ENCODE measurements around the gene C2CD3. TPM values are rescaled to one million over a fixed set of nuclear protein-coding genes. Genes with fewer than 3 reads are reported as not detected.
"Not testable (repeated sequence)": the region's sequence is repeated elsewhere in the genome, so short reads cannot be mapped to it uniquely, and the experiment has no call there.

C2CD3 gene
- total and polyA plus RNA-seq, 2 donors (not counting 1 experiment from before 2014, with no cell fraction given) = 5.8 to 8.3 TPM

- H2AFZ ChIP-seq (ENCODE audit: low read length) = no peak overlapping the region
- DNase-seq (ENCODE audit: low read depth in 2 of 2) = peak in 1 of 2 donors; percentile 16
- H3K9me3 ChIP-seq (ENCODE audit: control insufficient read depth, insufficient read depth, low read depth, low read length) = no peaks in the 10 kb centered on the region
- no peaks in the 10 kb centered on the region for H4K20me1 ChIP-seq (ENCODE audit: control insufficient read depth, extremely low read depth, insufficient read depth, low read length)
- no peak overlapping the region for H3K4me2 ChIP-seq (ENCODE audit: extremely low read depth, insufficient read depth, low read length)
- no peak overlapping the region for H3K27ac ChIP-seq (ENCODE audit: insufficient read depth, low read length)
- no peaks in the 10 kb centered on the region for H3K27me3 ChIP-seq (ENCODE audit: control insufficient read depth, insufficient read depth, low read length)
- H3K79me2 ChIP-seq (ENCODE audit: control insufficient read depth, insufficient read depth, low read length) = no peaks in the 10 kb centered on the region
- no peak overlapping the region for H3K4me3 ChIP-seq (replicated peaks in 1 of 4; ENCODE audit: control extremely low read depth in 1 of 4, insufficient read depth in 1 of 4, low read depth in 3 of 4, low read length in 4 of 4)
- no peaks in the 10 kb centered on the region for H3K36me3 ChIP-seq (ENCODE audit: control insufficient read depth, insufficient read depth, low read length)
- H3K4me1 ChIP-seq (ENCODE audit: control insufficient read depth, extremely low read depth, insufficient read depth, low read length) = no peaks in the 10 kb centered on the region
- H3K9ac ChIP-seq (ENCODE audit: insufficient read depth, low read length) = no peak overlapping the region
- TF ChIP-seq CTCF (conservative IDR thresholded peaks at IDR 0.05 in 1 of 2, IDR thresholded peaks at IDR 0.05 in 1 of 2; ENCODE audit: low read depth in 1 of 2, low read length in 2 of 2) = no peak
- TF ChIP-seq EZH2 (IDR thresholded peaks at IDR 0.05; ENCODE audit: low read length, missing control alignments) = no peak
These were observed 38.0 kb downstream of the C2CD3 start for GRCh38 chr11:74132833-74133232.

GRCh38 chr11:74129121-74129520 lies 41.7 kb downstream of the C2CD3 start:
- not testable (repeated sequence) for H3K27ac ChIP-seq (ENCODE audit: insufficient read depth, low read length); H3K27me3 ChIP-seq (ENCODE audit: control insufficient read depth, insufficient read depth, low read length); H2AFZ ChIP-seq (ENCODE audit: low read length); H3K4me3 ChIP-seq (replicated peaks in 1 of 4; ENCODE audit: control extremely low read depth in 1 of 4, insufficient read depth in 1 of 4, low read depth in 3 of 4, low read length in 4 of 4); DNase-seq (ENCODE audit: low read depth in 2 of 2); H3K4me1 ChIP-seq (ENCODE audit: control insufficient read depth, extremely low read depth, insufficient read depth, low read length); H3K4me2 ChIP-seq (ENCODE audit: extremely low read depth, insufficient read depth, low read length); H3K9ac ChIP-seq (ENCODE audit: insufficient read depth, low read length); H3K36me3 ChIP-seq (ENCODE audit: control insufficient read depth, insufficient read depth, low read length); H3K79me2 ChIP-seq (ENCODE audit: control insufficient read depth, insufficient read depth, low read length); H3K9me3 ChIP-seq (ENCODE audit: control insufficient read depth, insufficient read depth, low read depth, low read length); H4K20me1 ChIP-seq (ENCODE audit: control insufficient read depth, extremely low read depth, insufficient read depth, low read length)

GRCh38 chr11:74123008-74123448 lies 47.8 kb downstream of the C2CD3 start:
- no peak overlapping the region for H3K27ac ChIP-seq (ENCODE audit: insufficient read depth, low read length)
- no peaks in the 10 kb centered on the region for H3K9me3 ChIP-seq (ENCODE audit: control insufficient read depth, insufficient read depth, low read depth, low read length)
- TF ChIP-seq CTCF (conservative IDR thresholded peaks at IDR 0.05 in 1 of 2, IDR thresholded peaks at IDR 0.05 in 1 of 2; ENCODE audit: low read depth in 1 of 2, low read length in 2 of 2) (no peak), EZH2 (IDR thresholded peaks at IDR 0.05; ENCODE audit: low read length, missing control alignments) (no peak)
- H3K9ac ChIP-seq (ENCODE audit: insufficient read depth, low read length) = no peak overlapping the region
- no peak overlapping the region for H3K4me2 ChIP-seq (ENCODE audit: extremely low read depth, insufficient read depth, low read length)
- DNase-seq (ENCODE audit: low read depth in 2 of 2) = peak in 1 of 2 donors; percentile 37
- H3K36me3 ChIP-seq (ENCODE audit: control insufficient read depth, insufficient read depth, low read length) = no peaks in the 10 kb centered on the region
- no peaks in the 10 kb centered on the region for H3K27me3 ChIP-seq (ENCODE audit: control insufficient read depth, insufficient read depth, low read length)
- H2AFZ ChIP-seq (ENCODE audit: low read length) = no peak overlapping the region
- no peaks in the 10 kb centered on the region for H4K20me1 ChIP-seq (ENCODE audit: control insufficient read depth, extremely low read depth, insufficient read depth, low read length)
- no peaks in the 10 kb centered on the region for H3K4me1 ChIP-seq (ENCODE audit: control insufficient read depth, extremely low read depth, insufficient read depth, low read length)
- no peak overlapping the region for H3K4me3 ChIP-seq (replicated peaks in 1 of 4; ENCODE audit: control extremely low read depth in 1 of 4, insufficient read depth in 1 of 4, low read depth in 3 of 4, low read length in 4 of 4)
- no peaks in the 10 kb centered on the region for H3K79me2 ChIP-seq (ENCODE audit: control insufficient read depth, insufficient read depth, low read length)
